T-helper 1 cell treated with Interleukin-12 subunit alpha and Interleukin-12 subunit beta and Interleukin-4 antibody, amounts not matched to agents 30 ng/mL and 1 ng/mL, for 36 hours (primary cell): ENCODE data around the gene MMS19. TPM values are rescaled to one million over a fixed set of nuclear protein-coding genes. Genes with fewer than 3 reads are reported as not detected.

Source experiments
- intact Hi-C: fragments of 100-400 bp; cut with micrococcal nuclease; formaldehyde crosslinking; loops from one replicate; pipeline ENCODE4 v1.15.1; 2024
- total RNA-seq: library from RNA; stranded (reverse); gene quantifications from 2 replicates; pipeline ENCODE4 v1.2.3, GENCODE V29; 2022

Gene MMS19
- total RNA-seq, 1 donor from 2014 or later, result 73.6 TPM

GRCh38 chr10:97427571-97428179 is 70.5 kb downstream of the MMS19 start:
- intact Hi-C loops, result loop anchor here (1.0 kb wide), 4 partner anchors 18 to 93 kb away; partner anchors contain the start of genes FRAT2 and RRP12

- intact Hi-C loops, result loop anchor here (1.0 kb wide), 4 partner anchors 71 to 206 kb away; partner anchors contain the start of genes ARHGAP19, FRAT2, MMS19 and MORN4
Observed at GRCh38 chr10:97426776-97427570, 71.2 kb downstream of the MMS19 start.

GRCh38 chr10:97425964-97426775 is 72.1 kb downstream of the MMS19 start, which contains the start of gene PGAM1:
Gene PGAM1, plus strand, starts transcription at chr10:97426191. Its CDS starts 117 bp downstream, at chr10:97426308.
- intact Hi-C loops, result loop anchor here (1.0 kb wide), 3 partner anchors 72 to 207 kb away; partner anchors contain the start of genes ARHGAP19, MMS19, MORN4 and UBTD1

GRCh38 chr10:97423757-97424098 is 74.5 kb downstream of the MMS19 start:
- intact Hi-C loops, result loop anchor here (1.0 kb wide), 1 partner anchor 9 kb away; no protein-coding TSS in a partner anchor

GRCh38 chr10:97416565-97416964 is 81.7 kb downstream of the MMS19 start:
- intact Hi-C loops, result no loop called here

- intact Hi-C loops, result no loop called here
Observed at GRCh38 chr10:97412891-97413304, 85.3 kb downstream of the MMS19 start.

- intact Hi-C loops, result no loop called here
Observed at GRCh38 chr10:97411406-97411805, 86.8 kb downstream of the MMS19 start.

- intact Hi-C loops, result loop anchor here (10.0 kb wide), 3 partner anchors 326 to 726 kb away; partner anchors contain the start of genes GOLGA7B, R3HCC1L and ZFYVE27
Observed at GRCh38 chr10:97408496-97408992, 89.7 kb downstream of the MMS19 start.

Other genes with a start within 250 kb of the MMS19 start
- gene ARHGAP19, start 205.8 kb downstream of the MMS19 start, total RNA-seq, result 31.1 and 34.8 TPM in 2 replicates
- 4.5 and 4.8 TPM in 2 replicates for gene FRAT1, start 179.2 kb downstream of the MMS19 start, total RNA-seq
- 8.8 and 8.9 TPM in 2 replicates for gene FRAT2, start 163.7 kb downstream of the MMS19 start, total RNA-seq
- gene RRP12, start 97.1 kb downstream of the MMS19 start, total RNA-seq, result 36.9 and 39.0 TPM in 2 replicates
- gene PGAM1, start 72.2 kb downstream of the MMS19 start, total RNA-seq, result 446 and 454 TPM in 2 replicates
- 53.8 and 57.6 TPM in 2 replicates for gene EXOSC1, start 52.4 kb downstream of the MMS19 start, total RNA-seq
- gene ZDHHC16, start 52.2 kb downstream of the MMS19 start, total RNA-seq, result 45.2 and 47.0 TPM in 2 replicates
- 0.90 and 1.5 TPM in 2 replicates for gene UBTD1, start 502 bp upstream of the MMS19 start, total RNA-seq
- gene ANKRD2, start 74.4 kb upstream of the MMS19 start, total RNA-seq, result 0.32 TPM in 1 of 2 replicates, not detected in the other
- gene HOGA1, start 86.0 kb upstream of the MMS19 start, total RNA-seq, result not detected in 2 replicates
- gene C10orf62, start 91.3 kb upstream of the MMS19 start, total RNA-seq, result not detected in 2 replicates
- gene MORN4, start 135.1 kb upstream of the MMS19 start, total RNA-seq, result 1.1 and 1.3 TPM in 2 replicates
- 13.9 and 14.1 TPM in 2 replicates for gene PI4K2A, start 142.2 kb upstream of the MMS19 start, total RNA-seq
- gene AVPI1, start 188.8 kb upstream of the MMS19 start, total RNA-seq, result 0.42 and 0.83 TPM in 2 replicates
- 2.7 TPM in 2 replicates for gene MARVELD1, start 215.3 kb upstream of the MMS19 start, total RNA-seq
- gene ZFYVE27, start 238.7 kb upstream of the MMS19 start, total RNA-seq, result 33.1 and 33.6 TPM in 2 replicates